Central memory CD4-positive, alpha-beta T cell (primary cell): ENCODE measurements around the gene OSGIN1.

ENCODE experiments used
- DNase-seq: peaks from one replicate; pipeline ENCODE4 v3.0.0; 2022
- total RNA-seq, 3 experiments: gene quantifications; one replicate each; lab custom pipeline; 2026; lab: John Stamatoyannopoulos, UW

The OSGIN1 gene, protein sequence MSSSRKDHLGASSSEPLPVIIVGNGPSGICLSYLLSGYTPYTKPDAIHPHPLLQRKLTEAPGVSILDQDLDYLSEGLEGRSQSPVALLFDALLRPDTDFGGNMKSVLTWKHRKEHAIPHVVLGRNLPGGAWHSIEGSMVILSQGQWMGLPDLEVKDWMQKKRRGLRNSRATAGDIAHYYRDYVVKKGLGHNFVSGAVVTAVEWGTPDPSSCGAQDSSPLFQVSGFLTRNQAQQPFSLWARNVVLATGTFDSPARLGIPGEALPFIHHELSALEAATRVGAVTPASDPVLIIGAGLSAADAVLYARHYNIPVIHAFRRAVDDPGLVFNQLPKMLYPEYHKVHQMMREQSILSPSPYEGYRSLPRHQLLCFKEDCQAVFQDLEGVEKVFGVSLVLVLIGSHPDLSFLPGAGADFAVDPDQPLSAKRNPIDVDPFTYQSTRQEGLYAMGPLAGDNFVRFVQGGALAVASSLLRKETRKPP
- total RNA-seq = 1.0 to 3.1 (median 2.9) reads per million in 3 experiments

DNA sequence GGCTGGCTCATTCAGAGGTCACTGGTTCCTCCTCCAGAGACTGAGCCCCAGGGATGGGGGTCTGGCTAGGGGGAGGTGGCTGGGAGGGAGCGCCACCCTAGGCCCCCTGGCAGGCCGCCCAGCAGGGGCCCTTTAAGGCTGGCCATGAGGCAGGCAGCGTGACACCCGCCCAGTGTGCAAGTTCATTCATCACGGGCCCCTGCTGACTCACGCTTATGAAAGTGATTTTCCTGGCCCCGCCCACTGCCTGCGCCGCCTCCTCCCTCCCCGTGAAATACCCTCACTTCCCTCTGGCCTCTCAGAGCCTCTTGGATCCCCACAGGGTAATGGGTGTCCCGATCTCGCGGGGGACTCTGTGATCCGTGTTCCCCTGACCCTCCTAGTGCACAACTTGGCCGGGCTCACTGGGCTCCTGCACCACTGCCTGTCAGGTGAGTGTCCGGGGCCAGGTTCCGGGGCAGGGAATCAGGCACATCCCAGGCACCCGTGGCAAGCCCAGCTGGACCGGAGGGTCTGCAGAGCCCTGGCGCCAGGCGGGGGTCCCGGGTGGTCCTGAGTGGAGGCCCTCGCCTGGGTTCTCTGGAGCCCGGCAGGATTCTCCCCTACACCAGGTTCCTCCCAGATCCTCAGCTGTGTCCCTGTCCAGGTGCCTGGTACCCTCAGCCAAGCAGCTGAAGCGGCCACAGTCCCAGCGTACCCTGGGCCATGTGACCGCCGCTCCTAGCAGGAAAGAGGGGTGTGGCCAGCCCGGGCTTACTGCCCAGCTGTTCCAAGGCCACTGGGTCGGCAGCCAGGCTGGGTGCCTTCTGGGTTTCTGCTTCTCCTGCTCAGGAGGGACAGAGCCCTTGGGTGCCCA is at the start of gene OSGIN1:
TSS of gene OSGIN1 (plus strand) at position 301 of the 856 bp plus-strand sequence. CDS start 4,432 bp downstream, outside the sequence.
- DNase-seq = no peak

DNA sequence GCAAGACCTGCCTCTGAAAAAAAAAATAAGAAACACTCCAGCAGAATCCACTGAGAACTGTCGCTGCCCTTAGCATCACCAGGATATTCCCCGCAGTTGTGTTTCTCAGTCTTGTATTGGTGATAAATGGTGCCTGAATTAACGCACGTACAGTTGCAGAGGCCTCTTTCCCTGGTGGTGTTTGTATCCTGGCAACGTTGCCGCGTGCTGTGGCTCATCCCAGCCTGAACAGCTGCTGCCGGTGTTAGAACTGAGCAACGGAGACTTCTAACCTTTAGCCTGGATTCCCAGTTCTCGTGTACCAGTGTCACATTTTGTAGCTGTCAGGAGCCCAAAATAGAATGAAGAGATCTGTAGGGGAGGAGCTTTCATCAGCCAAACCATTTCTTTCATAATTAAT is 49.3 kb upstream of the OSGIN1 start:
- no peak for DNase-seq

DNA sequence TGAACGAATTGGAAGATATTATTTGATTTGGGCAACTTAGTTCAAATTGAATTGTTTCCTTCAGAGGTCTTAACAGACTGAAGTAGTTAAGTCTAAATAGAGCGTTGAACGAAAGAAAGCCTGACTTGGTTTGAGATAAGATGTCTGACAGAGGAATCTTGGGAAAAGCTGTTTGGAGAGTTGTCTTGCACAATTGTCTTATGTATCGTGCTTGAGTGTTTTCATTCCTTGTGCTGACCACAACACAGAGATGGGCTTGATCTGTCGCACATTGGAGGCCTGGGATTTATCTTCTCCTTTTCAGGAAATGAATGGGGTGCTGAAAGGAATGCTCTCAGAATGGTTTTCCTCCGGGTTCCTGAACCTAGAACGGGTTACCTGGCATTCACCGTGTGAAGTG is 46.4 kb upstream of the OSGIN1 start:
- no peak for DNase-seq

DNA sequence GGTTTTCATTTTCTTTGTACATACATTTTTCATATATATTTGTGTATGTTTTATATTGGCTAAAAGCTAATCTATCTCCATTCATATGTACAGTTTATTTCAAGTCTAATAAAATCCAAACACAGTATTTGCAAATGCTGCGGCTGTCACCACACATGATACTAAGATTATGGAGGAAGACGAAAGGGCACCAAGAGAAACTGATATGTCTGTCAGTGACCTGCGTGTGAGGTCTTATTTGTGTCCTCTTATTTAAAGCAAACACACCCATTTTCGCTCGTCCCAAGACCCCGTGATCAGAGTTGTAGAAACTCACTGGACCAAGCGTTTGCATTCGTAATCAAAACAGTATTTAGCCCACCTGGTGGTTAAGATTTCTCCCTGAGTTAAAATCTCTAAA is 45.9 kb upstream of the OSGIN1 start:
- DNase-seq = no peak

DNA sequence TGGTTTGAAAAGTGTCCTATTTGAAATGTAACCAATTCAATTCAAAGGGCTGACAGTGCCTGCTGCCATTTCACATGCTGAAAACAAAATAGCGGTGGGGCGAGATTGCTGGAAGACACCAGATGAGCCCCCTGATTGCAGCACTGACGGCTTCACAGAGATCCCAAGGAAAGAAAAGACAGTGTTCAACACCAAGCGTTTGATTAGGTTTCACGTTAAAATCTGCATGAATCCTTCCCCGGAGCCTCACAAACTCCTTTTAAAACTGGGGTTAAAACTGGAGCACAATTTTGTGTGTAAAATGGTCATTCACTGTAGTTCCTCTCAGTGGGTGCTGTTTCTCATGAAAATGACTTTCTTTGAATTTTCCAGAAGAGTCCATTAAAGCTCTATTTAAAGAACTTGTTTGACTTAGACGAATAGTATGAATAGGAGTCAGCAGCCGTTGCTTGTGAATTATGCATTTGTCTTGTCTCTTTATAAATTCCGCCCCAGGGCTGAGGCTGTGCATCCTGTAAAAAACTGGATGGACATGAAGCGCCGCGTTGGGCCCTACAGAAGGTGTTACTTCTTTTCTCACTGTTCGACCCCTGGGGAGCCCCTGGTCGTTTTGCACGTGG is 45.3 kb upstream of the OSGIN1 start:
- no peak for DNase-seq

DNA sequence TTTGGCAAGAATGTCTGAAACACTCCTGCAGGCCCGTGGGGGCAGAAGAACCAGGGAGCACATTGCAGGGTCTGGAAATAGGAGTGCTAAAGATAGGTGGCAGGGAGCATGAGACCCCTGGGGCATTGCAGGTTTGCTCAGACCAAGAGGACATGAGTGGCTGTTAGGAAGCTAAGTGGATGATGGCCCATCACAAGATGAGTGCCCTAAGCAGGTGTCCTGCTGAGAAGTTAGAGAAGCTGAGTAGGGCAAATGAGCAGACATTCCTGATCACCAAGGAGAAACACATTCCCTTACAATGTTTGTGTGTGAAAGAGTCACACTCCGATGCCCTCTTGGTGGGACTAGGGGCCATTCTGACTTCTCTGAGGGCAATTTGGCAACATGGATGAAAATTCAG is 44.2 kb upstream of the OSGIN1 start:
- DNase-seq = no peak

DNA sequence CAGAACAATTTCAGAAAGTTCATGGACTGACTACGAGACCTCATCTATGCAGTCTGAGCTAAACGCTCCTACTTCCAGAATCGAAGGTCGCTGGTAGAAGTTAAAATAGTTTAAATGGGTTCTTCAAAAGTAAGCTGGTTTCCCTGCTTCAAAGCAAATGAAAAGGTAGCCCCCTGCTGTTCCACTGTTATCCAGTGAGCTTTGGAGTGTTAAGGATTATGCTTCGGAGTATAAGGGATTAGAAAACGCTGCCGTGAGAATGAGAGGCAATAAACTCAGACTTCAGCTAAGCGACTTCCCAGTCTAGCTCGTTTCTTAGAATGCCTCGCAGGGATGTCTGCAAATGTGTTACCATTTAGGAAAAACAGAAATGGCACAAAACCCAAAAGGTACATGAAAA is 41.8 kb upstream of the OSGIN1 start:
- DNase-seq = no peak

DNA sequence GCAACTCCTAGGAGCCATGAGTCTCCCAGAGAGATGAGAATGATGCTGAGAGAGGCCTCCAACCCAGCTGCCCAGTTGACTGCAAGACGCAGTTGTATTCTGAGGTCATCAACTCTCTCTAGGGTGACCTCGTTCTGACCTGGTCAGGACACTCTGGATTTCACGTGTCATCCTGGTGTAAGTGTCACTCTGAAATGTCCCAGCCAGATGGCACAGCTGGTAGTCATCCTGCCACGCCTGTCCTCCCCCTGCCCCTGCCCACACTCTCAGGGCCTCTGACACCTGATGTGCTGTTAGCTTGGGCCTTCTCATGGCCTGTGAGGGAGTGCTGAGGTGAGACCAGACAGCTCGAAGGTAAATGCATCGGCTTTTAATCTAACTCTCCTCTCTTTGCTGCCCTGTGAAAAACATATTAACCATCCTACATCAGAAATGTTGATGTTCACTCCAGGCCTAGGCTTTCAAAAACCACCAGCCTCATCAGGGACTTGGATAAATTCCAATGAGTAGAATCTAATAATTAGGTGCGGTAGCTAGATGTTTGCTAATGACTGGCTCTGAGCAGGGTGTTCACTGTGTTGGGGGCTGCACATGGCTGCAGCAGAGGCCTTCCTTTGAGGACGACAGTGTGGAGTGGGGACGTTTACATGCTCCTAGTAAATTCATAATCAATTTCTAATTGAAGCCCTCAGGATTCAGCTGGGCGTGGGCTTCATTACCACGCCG is 40.4 kb upstream of the OSGIN1 start:
- no peak for DNase-seq

DNA sequence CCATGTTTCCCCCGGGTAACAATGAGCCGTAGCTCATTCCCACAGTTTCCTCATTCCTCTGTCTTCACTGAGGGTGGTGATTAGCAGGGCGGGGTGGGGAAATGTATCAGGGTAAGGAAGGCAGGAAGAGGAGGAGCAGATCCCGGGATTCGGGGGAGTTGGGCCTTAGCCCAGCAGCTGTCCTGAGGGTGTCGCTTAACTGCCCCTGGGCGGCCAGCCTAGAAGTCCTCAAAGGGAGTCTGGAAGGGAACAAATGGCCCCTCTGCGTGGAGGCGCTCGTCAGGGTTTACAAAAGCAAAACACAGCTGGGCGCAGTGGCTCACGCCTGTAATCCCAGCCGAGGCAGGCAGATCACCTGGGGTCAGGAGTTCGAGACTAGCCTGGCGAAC is 39.8 kb upstream of the OSGIN1 start:
- DNase-seq = no peak

DNA sequence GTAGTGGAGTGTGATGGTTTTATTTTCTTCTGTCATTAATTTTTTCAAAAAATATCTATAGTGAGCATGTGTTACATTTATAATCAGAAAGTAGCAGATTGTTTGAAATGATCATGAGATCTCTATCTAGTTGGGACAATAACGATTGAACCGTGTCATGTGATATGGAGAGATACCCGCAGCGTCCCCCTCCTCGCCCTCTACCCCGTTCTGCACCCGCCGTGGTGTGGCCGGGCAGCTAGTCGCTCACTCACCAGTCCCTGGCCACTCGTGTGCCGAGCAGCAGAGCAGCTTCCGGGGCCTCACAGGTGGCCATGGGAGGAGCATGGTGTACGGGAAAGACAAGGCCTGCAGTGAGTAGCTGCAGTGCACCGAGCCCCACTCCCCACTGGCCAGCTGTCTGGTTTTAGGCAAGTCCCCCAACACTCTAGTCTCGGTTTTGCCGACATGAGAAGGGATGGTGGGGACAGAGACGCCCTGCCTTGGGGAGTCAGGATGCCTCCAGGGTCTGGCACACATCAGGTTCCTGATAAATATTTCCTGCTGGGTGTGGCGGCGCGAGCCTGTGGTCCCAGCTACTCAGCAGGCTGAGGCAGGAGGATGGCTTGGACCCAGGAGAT is 38.8 kb upstream of the OSGIN1 start:
- no peak for DNase-seq

DNA sequence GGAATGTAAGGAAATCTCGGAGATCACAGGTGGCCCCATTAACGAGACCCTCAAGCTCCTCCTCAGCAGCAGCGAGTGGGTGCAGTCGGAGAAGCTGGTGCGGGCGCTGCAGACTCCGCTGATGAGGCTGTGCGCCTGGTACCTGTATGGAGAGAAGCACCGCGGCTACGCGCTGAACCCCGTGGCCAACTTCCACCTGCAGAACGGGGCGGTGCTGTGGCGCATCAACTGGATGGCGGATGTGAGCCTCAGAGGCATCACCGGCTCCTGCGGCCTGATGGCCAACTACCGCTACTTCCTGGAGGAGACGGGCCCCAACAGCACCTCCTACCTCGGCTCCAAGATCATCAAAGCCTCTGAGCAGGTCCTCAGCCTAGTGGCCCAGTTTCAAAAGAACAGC is 38.0 kb upstream of the OSGIN1 start:
- no peak for DNase-seq

DNA sequence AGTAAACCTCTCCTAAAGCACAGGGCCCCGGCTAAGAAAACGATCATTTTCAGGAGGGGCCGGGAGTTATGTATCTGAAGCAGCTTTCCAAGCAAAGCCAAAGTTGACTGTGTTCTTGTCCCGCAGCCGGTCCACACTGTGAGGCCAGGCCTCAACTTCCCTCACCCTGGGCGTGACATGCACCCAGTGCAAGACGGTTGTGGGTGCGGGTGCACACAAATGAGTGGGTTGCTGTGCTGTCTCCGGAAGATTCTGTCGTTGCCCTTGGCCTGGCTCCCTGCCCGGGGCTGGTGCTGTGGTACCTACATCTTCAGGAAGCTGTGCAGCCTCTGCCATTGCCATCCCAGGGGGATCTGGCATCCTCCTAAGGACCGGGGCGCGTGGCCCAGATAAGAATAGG is 37.5 kb upstream of the OSGIN1 start:
- DNase-seq = no peak

DNA sequence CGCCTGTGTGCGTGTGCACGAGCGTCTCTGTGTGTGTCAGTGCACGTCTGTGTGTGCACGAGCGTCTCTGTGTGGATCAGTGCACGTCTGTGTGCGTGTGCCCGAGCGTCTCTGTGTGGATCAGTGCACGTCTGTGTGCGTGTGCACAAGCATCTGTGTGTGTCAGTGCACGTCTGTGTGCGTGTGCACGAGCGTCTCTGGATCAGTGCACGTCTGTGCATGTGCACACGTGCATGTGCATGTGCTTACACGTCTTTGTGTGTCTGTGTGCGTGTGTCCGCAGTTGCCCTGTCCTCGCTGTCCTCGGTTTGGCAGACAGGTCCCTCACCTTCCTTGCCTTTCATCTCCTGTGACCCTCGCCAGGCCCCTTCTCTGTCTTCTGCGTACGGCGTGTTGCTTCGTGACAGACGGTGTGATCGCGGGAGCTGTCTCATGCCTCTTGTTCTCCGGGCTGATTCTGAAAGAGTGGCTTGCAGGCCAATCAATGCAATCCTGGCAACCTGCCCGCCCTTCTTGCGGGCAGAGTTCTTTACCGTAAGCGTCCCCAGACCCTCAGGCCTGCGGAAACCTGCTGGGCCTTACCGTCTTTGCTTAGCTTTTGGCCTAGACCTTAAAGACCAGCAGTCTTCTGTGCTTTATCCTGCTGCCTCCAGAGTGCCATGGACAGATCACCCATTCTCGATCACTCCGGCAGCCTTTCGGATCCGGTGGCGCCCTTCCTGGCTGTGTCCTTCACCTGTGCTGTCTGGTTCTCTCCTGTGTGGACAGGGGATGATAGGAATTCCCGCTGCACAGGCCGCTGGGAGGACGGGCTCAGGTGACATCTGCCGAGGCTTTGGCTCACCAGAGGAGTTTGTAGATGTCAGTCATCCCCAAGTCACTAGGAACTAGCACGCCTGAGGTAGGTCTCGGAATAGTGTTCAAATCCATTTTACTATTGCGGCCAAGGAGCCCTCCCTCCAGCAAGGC is 35.6 kb upstream of the OSGIN1 start:
- no peak for DNase-seq

DNA sequence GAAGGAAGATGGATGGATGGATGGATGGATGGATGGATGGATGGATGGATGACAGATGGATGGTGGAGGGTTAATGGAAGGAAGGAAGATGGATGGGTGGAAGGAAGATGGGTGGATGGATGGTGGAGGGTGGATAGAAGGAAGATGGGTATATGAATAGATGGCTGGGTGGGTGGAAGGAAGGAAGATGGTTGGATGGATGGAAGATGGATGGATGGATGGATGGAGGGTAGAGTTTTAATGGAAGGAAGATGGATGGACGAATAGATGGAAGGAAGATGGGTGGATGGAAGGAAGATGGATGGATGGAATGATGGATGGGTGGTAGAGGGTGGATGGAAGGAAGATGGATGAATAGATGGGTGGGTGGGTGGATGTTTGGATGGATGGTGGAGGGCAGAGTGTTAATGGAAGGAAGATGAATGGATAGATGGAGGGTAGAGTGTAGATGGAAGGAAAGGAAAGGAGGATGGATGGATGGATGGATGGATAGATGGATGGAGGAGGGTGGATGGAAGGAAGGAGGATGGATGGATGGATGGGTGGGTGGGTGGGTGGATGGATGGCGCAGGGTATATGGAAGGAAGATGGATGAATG is 32.0 kb upstream of the OSGIN1 start:
- DNase-seq = no peak

DNA sequence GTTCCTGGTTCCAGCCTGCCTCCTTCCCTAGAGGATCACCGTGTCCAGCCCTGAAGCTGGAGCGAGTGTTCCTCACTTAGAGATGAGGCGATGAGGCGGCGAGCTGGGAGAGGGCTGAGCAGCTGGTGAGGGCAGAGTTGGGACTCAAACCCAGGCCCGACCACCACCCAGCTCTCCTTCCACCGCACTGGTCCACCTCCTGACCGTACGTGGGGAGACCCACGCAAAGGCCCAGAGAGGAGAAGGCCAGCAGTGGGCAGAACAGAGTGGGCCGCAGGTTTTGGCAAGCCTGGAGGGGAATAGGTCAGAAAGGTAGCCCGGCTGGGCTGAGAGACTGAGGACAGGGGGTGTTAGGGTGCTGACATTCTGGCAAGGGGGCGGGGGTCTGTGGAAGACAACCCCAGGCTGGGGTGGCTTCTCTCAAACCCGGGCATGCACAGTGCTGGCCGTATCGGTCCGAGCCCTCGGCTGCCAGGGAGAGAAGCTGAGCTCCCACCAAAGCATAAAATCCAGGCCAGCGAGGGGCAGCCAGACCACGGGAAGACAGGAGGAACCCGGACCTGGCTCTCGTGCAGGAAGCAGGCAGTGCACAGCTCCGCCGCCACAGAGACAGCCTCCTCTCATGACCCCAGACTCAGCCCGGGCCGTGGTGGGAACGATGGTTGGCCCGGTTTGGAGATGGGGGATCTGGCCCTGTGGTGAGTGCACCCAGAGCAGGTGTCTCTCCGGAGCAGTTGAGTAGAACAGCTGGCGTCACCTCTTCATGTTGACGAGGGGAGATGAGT is 29.3 kb upstream of the OSGIN1 start:
- DNase-seq = no peak

DNA sequence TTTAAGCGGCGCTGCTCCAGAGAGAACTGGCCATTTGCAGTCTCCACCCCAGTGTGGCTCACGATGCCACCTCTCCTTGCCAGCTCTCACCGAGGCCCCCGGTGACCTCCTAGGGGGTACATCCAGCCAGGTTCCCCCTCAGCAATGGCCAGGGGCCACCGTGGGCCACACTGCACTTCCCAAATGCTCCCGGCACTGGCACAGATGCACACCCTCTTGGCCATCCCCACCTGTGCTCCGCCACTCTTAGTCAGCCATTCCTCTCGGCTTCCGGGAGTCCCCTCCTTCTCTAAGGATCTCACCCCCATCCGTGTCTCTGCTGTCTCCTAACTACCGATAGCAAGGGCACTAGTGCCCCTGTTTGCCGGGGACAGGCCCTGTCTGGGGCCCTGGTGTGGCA is 28.4 kb upstream of the OSGIN1 start:
- DNase-seq = no peak

DNA sequence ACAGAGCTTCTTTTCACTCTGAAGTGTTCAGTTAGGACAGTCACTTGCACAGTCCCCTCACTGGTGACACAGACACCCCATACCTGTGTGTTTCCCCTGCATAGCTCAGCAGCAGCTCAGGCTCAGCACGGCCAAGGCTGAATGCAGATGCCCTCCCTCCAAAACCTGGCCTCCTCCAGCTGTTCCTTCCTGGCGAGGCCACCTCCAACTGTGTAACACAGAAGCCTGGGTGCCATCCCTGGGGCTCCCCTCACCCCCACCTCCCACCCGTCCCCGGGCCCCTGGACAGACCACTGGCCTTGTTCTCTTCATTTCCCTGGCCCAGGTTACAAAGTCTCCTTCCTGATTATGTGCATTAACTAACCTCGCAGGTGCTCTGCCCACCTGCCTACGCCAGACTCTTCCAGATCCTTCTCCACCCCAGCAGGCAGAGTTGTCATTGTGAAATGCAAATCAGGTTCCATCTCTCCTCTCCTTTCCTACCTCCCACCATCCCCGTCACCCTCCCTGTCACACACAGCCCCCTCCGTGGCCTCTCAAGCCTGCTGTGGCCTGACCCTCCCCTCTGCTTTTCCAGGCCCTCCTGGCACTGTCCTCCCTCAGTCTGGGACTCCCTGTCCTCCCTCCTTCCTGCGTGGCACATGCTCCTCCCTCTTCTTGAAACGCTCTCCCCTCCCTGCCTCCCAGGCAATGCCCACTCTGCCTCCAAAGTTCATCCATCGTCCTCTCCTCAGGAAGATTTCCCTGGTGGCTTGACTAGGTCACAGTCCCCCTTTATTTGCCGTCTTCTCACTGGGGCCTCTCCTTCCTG is 27.7 kb upstream of the OSGIN1 start:
- no peak for DNase-seq

DNA sequence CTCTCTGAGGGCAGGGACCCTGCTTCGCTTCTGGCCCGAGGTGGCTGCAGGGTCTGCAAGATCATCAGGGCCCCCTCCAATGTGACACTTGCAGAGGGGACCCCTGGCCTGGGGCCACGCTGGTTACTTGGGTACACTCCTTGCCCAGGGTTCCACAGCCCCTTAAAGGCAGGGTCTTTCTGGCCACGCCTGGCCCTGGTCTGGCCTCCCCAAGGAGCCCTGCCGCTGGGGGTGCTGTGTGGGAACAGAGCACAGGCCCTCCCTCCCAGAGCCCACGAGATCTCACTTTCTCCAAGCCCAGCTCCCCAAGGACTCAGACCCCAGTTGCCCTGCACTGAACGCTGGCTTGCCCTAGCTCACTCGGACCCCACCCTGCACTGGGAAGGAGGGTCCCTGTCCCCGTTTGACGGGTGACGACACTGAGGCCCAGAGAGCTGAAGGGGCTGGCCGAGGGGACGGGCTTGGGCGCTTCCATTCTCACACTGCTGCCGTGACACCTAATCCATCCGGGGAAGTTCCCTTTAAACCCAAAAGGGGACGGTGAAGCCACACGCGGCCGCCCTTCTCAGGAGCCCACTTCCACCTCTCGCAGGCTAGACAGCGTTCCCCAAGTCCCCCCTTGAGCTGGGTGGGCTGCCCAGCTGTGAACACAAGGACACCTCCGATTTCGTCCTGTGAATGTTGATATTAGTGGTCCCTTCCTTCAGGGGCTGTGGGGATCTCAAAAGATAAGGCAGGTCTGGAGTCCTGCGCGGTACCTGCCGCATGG is 26.9 kb upstream of the OSGIN1 start:
- no peak for DNase-seq
